ENCODE data around the gene ADAMTS5. TPM values are rescaled to one million over a fixed set of nuclear protein-coding genes. Genes with fewer than 3 reads are reported as not detected.

Gene ADAMTS5
- 10 to 100 TPM in 1 of 4 donors, 1 to 10 TPM in 3; 1.8 to 15.0 (median 5.0) TPM for total RNA-seq

DNA sequence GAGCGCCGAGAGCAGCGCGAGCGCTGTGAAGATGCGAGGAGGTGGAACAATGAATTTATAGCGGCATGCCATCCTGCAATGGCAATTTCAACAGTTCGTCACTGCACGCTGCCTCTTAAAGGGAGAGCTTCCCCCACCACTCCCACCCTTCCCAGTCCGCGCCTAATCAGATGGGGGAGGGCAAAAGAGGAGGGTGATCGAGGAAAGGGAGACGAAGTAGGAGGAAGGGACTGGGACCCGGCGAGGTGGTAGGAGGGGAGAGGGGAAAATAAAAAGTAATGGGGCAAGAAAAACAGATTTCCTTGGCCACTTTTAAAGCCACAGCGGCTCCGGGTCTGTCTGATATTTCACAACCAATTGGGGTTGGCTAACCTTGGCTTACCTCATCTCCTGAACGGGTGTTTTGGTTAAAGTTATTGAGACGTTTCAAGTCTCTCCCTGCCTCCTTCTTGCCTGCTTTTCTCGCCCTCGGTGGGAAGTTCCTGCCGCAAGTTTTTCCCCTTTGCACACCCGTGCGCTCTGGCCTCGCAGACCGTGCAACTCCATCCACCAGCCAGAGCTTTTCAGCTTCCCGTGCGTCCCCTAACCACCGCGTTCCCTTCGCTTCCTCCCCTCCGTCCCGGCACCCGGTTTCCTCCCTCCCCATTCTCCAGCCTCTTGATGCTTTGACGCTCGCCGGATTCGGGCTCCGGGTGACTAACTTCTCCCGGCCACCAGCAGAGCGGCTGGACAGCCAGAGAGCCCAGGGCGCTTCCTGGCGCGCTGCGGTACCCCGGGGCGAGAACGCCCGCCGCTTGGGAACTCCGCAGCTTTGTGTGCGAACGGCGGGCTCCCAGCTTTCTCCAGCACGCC, at the start of gene ADAMTS5:
Gene ADAMTS5, minus strand, starts transcription at position 27 of the 852 bp plus-strand sequence. CDS start 697 bp downstream, outside the sequence.
- Histone ChIP-seq H3K4me3 (peak within 1 kb of the TSS; percentile 56), H3K36me3 (no peaks in the 10 kb centered on the region), H3K27me3 (peaks cover 37% of the 10 kb centered on the region), H3K4me1 (peaks cover 21% of the 10 kb centered on the region), H3K27ac (peak within 1 kb of the TSS; percentile 86), H3K9me3 (no peaks in the 10 kb centered on the region)
- TF ChIP-seq EP300 (IDR thresholded peaks at IDR 0.05) (no peak), POLR2AphosphoS5 (IDR thresholded peaks at IDR 0.05) (peak in 1 of 3 donors; percentile 79), POLR2A (IDR thresholded peaks at IDR 0.05) (peak in 1 of 2 donors; percentile 89)
- peak; percentile 84 to 88 for DNase-seq (ENCODE audit: low spot score in 2 of 2)
- WGBS: 4% methylated on average over 55 of the region's 55 CpGs

DNA sequence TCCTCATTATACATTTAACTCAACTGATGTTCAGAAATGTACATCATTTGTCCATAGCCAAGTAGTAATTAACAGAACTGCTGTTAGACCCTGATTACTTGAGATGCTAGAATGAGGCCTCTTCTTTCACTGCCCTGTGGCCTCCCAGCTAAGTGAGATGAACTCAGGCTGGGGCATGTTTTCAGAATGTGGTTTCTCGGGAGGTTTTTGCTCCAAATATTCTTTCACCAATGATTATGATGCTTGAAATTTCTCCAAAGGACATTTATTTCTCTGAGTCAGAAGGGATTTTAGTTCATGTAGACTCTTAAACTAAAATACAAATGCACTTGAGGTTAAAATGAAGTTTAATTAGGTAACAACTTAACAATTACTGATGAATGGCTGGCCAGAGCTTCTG, 34.6 kb upstream of the ADAMTS5 start:
- no peak overlapping the region for H3K4me3 ChIP-seq
- H3K9me3 ChIP-seq: no peaks in the 10 kb centered on the region
- H3K36me3 ChIP-seq: no peaks in the 10 kb centered on the region
- DNase-seq (ENCODE audit: low spot score in 2 of 2): no peak
- WGBS: 44% methylated on average over 1 of the region's 1 CpG
- H3K27me3 ChIP-seq: no peaks in the 10 kb centered on the region
- no peaks in the 10 kb centered on the region for H3K4me1 ChIP-seq
- TF ChIP-seq, protein P1, sequence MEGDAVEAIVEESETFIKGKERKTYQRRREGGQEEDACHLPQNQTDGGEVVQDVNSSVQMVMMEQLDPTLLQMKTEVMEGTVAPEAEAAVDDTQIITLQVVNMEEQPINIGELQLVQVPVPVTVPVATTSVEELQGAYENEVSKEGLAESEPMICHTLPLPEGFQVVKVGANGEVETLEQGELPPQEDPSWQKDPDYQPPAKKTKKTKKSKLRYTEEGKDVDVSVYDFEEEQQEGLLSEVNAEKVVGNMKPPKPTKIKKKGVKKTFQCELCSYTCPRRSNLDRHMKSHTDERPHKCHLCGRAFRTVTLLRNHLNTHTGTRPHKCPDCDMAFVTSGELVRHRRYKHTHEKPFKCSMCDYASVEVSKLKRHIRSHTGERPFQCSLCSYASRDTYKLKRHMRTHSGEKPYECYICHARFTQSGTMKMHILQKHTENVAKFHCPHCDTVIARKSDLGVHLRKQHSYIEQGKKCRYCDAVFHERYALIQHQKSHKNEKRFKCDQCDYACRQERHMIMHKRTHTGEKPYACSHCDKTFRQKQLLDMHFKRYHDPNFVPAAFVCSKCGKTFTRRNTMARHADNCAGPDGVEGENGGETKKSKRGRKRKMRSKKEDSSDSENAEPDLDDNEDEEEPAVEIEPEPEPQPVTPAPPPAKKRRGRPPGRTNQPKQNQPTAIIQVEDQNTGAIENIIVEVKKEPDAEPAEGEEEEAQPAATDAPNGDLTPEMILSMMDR (IDR thresholded peaks at IDR 0.05): no peak
- no peak for TF ChIP-seq POLR2AphosphoS5 (IDR thresholded peaks at IDR 0.05)
- TF ChIP-seq EP300 (IDR thresholded peaks at IDR 0.05): no peak
- no peak for TF ChIP-seq POLR2A (IDR thresholded peaks at IDR 0.05)
- no peak overlapping the region for H3K27ac ChIP-seq

DNA sequence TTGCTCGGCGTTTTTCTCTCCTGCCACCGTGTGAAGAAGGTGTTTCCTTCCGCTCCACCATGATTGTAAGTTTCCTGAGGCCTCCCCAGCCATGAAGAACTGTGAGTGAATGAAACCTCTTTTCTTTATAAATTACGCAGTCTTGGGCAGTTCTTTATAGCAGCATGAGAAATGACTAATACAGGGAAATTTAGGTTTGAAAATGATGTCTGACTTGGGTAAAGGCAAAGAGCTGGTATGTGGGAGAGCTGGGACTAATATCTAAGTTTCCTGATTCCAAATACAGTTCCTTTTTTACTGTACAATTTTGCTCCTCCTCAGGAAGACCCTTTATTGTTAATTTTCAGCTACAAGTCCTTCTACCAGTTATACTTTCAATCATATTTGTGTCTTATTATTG, 16.7 kb upstream of the ADAMTS5 start:
- WGBS: 87% methylated on average over 5 of the region's 5 CpGs
- Histone ChIP-seq H3K4me1 (no peaks in the 10 kb centered on the region), H3K27me3 (no peaks in the 10 kb centered on the region), H3K9me3 (peaks cover 5% of the 10 kb centered on the region), H3K36me3 (no peaks in the 10 kb centered on the region), H3K4me3 (no peak overlapping the region), H3K27ac (no peak overlapping the region)
- no peak for DNase-seq (ENCODE audit: low spot score in 2 of 2)
- TF ChIP-seq POLR2A (IDR thresholded peaks at IDR 0.05) (no peak), POLR2AphosphoS5 (IDR thresholded peaks at IDR 0.05) (no peak), EP300 (IDR thresholded peaks at IDR 0.05) (no peak)
- TF ChIP-seq, protein P1 (IDR thresholded peaks at IDR 0.05): no peak

DNA sequence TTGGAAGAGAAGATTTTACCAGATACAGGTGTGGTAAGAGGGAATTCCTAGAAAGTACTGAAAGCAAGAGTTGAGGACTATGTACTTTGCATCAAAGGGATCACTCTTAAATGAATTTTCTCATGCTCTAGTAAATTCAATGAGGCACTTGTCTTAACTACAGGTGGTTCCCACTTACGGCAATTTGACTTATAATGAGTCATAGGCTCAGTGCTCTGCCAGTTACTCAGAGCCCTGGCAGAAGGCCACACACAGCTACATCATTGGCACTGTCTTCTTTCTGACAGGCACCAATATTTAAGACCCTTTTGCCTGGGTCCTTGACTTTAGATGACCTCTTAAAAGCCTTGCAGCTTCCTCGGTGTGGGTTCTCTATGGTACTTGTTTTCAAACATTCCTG, 15.9 kb upstream of the ADAMTS5 start:
- Histone ChIP-seq H3K4me3 (no peak overlapping the region), H3K36me3 (no peaks in the 10 kb centered on the region), H3K27ac (no peak overlapping the region), H3K27me3 (no peaks in the 10 kb centered on the region), H3K9me3 (no peaks in the 10 kb centered on the region), H3K4me1 (no peaks in the 10 kb centered on the region)
- WGBS: 59% methylated on average over 2 of the region's 2 CpGs
- DNase-seq (ENCODE audit: low spot score in 2 of 2): no peak
- TF ChIP-seq POLR2AphosphoS5 (IDR thresholded peaks at IDR 0.05): no peak
- TF ChIP-seq EP300 (IDR thresholded peaks at IDR 0.05): no peak
- TF ChIP-seq, protein P1 (IDR thresholded peaks at IDR 0.05): no peak
- TF ChIP-seq POLR2A (IDR thresholded peaks at IDR 0.05): no peak

DNA sequence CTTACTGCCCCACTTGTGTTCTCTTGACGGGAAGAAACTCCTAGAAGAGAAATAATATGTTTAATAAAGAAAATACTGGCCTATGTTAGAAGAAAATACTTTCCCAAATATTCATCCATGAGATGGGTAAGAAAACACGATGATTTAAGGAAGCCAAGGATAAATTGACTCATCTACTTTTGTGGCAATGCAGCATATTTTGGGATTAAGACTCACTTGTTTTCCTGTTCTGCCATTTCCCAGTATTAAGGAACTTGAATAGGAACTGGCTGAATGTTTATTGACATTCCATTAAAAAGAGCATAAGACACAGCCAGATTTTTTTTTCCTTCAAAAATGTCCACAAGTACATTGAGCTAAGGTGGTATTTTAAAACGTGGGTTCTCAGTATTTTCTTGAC, 10.9 kb upstream of the ADAMTS5 start:
- no peak overlapping the region for H3K27ac ChIP-seq
- no peak overlapping the region for H3K4me3 ChIP-seq
- WGBS: 74% methylated on average over 3 of the region's 3 CpGs
- TF ChIP-seq POLR2AphosphoS5 (IDR thresholded peaks at IDR 0.05): no peak
- no peak for TF ChIP-seq POLR2A (IDR thresholded peaks at IDR 0.05)
- TF ChIP-seq, protein P1 (IDR thresholded peaks at IDR 0.05): no peak
- no peak for TF ChIP-seq EP300 (IDR thresholded peaks at IDR 0.05)
- no peaks in the 10 kb centered on the region for H3K4me1 ChIP-seq
- DNase-seq (ENCODE audit: low spot score in 2 of 2): no peak
- H3K9me3 ChIP-seq: no peaks in the 10 kb centered on the region
- no peaks in the 10 kb centered on the region for H3K27me3 ChIP-seq
- H3K36me3 ChIP-seq: no peaks in the 10 kb centered on the region
